GM19467 (cell line): ENCODE measurements around the gene ATOH1.

Experiments used
- ATAC-seq: cut with Tn5 transposase; IDR thresholded peaks from one replicate; pipeline ENCODE4 v1.9.1; 2021; ENCODE audit warnings: mild to moderate bottlenecking, moderate library complexity; ENCODE audit not compliant: unreplicated experiment

Gene ATOH1

GRCh38 chr4:93828332-93828994 is at the start of gene ATOH1:
TSS of gene ATOH1 (plus strand) at chr4:93828753. CDS start at chr4:93828927, 174 bp downstream.
- no peak for ATAC-seq

GRCh38 chr4:93779228-93779627 is 49.3 kb upstream of the ATOH1 start:
- ATAC-seq = no peak

GRCh38 chr4:93780080-93780479 is 48.5 kb upstream of the ATOH1 start:
- no peak for ATAC-seq

GRCh38 chr4:93781198-93781597 is 47.4 kb upstream of the ATOH1 start:
- ATAC-seq = no peak

GRCh38 chr4:93786149-93786548 is 42.4 kb upstream of the ATOH1 start:
- ATAC-seq = no peak

- ATAC-seq = no peak
Measured at GRCh38 chr4:93788712-93789111, 39.8 kb upstream of the ATOH1 start.

GRCh38 chr4:93791570-93792195 is 36.9 kb upstream of the ATOH1 start:
- no peak for ATAC-seq

GRCh38 chr4:93802045-93802444 is 26.5 kb upstream of the ATOH1 start:
- ATAC-seq = no peak

GRCh38 chr4:93809773-93810172 is 18.8 kb upstream of the ATOH1 start:
- no peak for ATAC-seq

GRCh38 chr4:93810340-93810992 is 18.1 kb upstream of the ATOH1 start:
- ATAC-seq = no peak

- ATAC-seq = no peak
Measured at GRCh38 chr4:93813092-93813491, 15.5 kb upstream of the ATOH1 start.

GRCh38 chr4:93814141-93814540 is 14.4 kb upstream of the ATOH1 start:
- no peak for ATAC-seq

GRCh38 chr4:93814722-93815121 is 13.8 kb upstream of the ATOH1 start:
- peak; percentile 51 for ATAC-seq

- ATAC-seq = no peak
Measured at GRCh38 chr4:93825551-93826216, 2.9 kb upstream of the ATOH1 start.

GRCh38 chr4:93827272-93827947 is 1.1 kb upstream of the ATOH1 start:
- no peak for ATAC-seq

- no peak for ATAC-seq
Measured at GRCh38 chr4:93828995-93829819, 654 bp downstream of the ATOH1 start.

GRCh38 chr4:93829820-93830687 is 1.5 kb downstream of the ATOH1 start:
- ATAC-seq = no peak

GRCh38 chr4:93831716-93832496 is 3.4 kb downstream of the ATOH1 start:
- ATAC-seq = no peak
